Measurements from ENCODE around the gene PIH1D1. TPM values are rescaled to one million over a fixed set of nuclear protein-coding genes. Genes with fewer than 3 reads are reported as not detected.

The PIH1D1 gene
- total RNA-seq, 1 donor from 2014 or later = 108 TPM

- TF ChIP-seq CTCF (IDR thresholded peaks at IDR 0.05; ENCODE audit: insufficient read depth, low read length, poor library complexity, severe bottlenecking) = no peak
- Histone ChIP-seq H3K27me3 (ENCODE audit: control insufficient read depth, insufficient read depth, low read length) (no peaks in the 10 kb centered on the region), H3K4me3 (ENCODE audit: low read depth, low read length) (no peak overlapping the region), H3K36me3 (ENCODE audit: control insufficient read depth, insufficient read depth, low read length) (no peaks in the 10 kb centered on the region)
- DNase-seq (ENCODE audit: low read depth) = no peak
Measured at GRCh38 chr19:49468746-49469447, 17.3 kb upstream of the PIH1D1 start.

- no peaks in the 10 kb centered on the region for H3K27me3 ChIP-seq (ENCODE audit: control insufficient read depth, insufficient read depth, low read length)
- no peaks in the 10 kb centered on the region for H3K36me3 ChIP-seq (ENCODE audit: control insufficient read depth, insufficient read depth, low read length)
- no peak overlapping the region for H3K4me3 ChIP-seq (ENCODE audit: low read depth, low read length)
- DNase-seq (ENCODE audit: low read depth) = no peak
- no peak for TF ChIP-seq CTCF (IDR thresholded peaks at IDR 0.05; ENCODE audit: insufficient read depth, low read length, poor library complexity, severe bottlenecking)
Measured at GRCh38 chr19:49468199-49468598, 16.6 kb upstream of the PIH1D1 start.

- Histone ChIP-seq H3K4me3 (ENCODE audit: low read depth, low read length) (no peak overlapping the region), H3K36me3 (ENCODE audit: control insufficient read depth, insufficient read depth, low read length) (no peaks in the 10 kb centered on the region)
Measured at GRCh38 chr19:49465371-49465770, 13.8 kb upstream of the PIH1D1 start.

GRCh38 chr19:49463960-49464740 lies 12.5 kb upstream of the PIH1D1 start:
- DNase-seq (ENCODE audit: low read depth) = no peak
- Histone ChIP-seq H3K27me3 (ENCODE audit: control insufficient read depth, insufficient read depth, low read length) (no peaks in the 10 kb centered on the region), H3K36me3 (ENCODE audit: control insufficient read depth, insufficient read depth, low read length) (no peaks in the 10 kb centered on the region), H3K4me3 (ENCODE audit: low read depth, low read length) (no peak overlapping the region)
- TF ChIP-seq CTCF (IDR thresholded peaks at IDR 0.05; ENCODE audit: insufficient read depth, low read length, poor library complexity, severe bottlenecking) = no peak

More at GRCh38 chr19:49465371-49465770, 13.8 kb upstream of the PIH1D1 start:
- H3K27me3 ChIP-seq (ENCODE audit: control insufficient read depth, insufficient read depth, low read length) = no peaks in the 10 kb centered on the region
- no peak for DNase-seq (ENCODE audit: low read depth)
- no peak for TF ChIP-seq CTCF (IDR thresholded peaks at IDR 0.05; ENCODE audit: insufficient read depth, low read length, poor library complexity, severe bottlenecking)

GRCh38 chr19:49462492-49462891 lies 10.9 kb upstream of the PIH1D1 start:
- DNase-seq (ENCODE audit: low read depth) = no peak
- no peak overlapping the region for H3K4me3 ChIP-seq (ENCODE audit: low read depth, low read length)
- TF ChIP-seq CTCF (IDR thresholded peaks at IDR 0.05; ENCODE audit: insufficient read depth, low read length, poor library complexity, severe bottlenecking) = no peak
- no peaks in the 10 kb centered on the region for H3K36me3 ChIP-seq (ENCODE audit: control insufficient read depth, insufficient read depth, low read length)
- H3K27me3 ChIP-seq (ENCODE audit: control insufficient read depth, insufficient read depth, low read length) = no peaks in the 10 kb centered on the region

Measured in kidney epithelial cell (primary cell).